Liver (tissue), 9 donors: ENCODE results near the gene UBA7. TPM values are rescaled to one million over a fixed set of nuclear protein-coding genes. Genes with fewer than 3 reads are reported as not detected.

Source experiments
- DNase-seq: peaks from one replicate; pipeline ENCODE4 v3.0.0-alpha.2; 2017; ENCODE audit warnings: low spot score
- H3K27ac ChIP-seq, 2 donors: one replicate each; pipeline ENCODE4 v1.7.0; 2013; ENCODE audit warnings: inconsistent platforms in 2 of 2, low read length in 2 of 2, control low read depth in 1 of 2, low read depth in 1 of 2, mild to moderate bottlenecking in 1 of 2
- H3K27me3 ChIP-seq, 4 donors: one replicate each; pipeline versions ENCODE4 v1.6.1 to v1.7.0; 2013; ENCODE audit warnings: low read length in 3 of 4, inconsistent platforms in 1 of 4, mild to moderate bottlenecking in 1 of 4, moderate library complexity in 1 of 4; ENCODE audit not compliant: control insufficient read depth in 4 of 4, insufficient read depth in 4 of 4
- H3K36me3 ChIP-seq, 4 donors: one replicate each; pipeline versions ENCODE4 v1.6.1 to v1.7.0; 2013; ENCODE audit warnings: low read length in 3 of 4, mild to moderate bottlenecking in 3 of 4, low read depth in 1 of 4, moderate library complexity in 1 of 4; ENCODE audit not compliant: control insufficient read depth in 4 of 4, insufficient read depth in 3 of 4
- H3K4me1 ChIP-seq, 4 donors: one replicate each; pipeline versions ENCODE4 v1.6.1 to v1.7.0; 2013; ENCODE audit warnings: low read length in 3 of 4, mild to moderate bottlenecking in 3 of 4, moderate library complexity in 1 of 4; ENCODE audit not compliant: control insufficient read depth in 4 of 4, insufficient read depth in 4 of 4
- H3K4me3 ChIP-seq, 3 donors: one replicate each; pipeline versions ENCODE4 v1.6.1 to v1.7.0; 2013; ENCODE audit warnings: low read length in 3 of 3, control low read depth in 1 of 3, low read depth in 1 of 3, mild to moderate bottlenecking in 1 of 3
- H3K9ac ChIP-seq, 2 donors: one replicate each; pipeline ENCODE4 v1.7.0; 2013; ENCODE audit warnings: low read length in 2 of 2, mild to moderate bottlenecking in 2 of 2, moderate library complexity in 2 of 2, control low read depth in 1 of 2, low read depth in 1 of 2
- H3K9me3 ChIP-seq, 4 donors: one replicate each; pipeline versions ENCODE4 v1.6.1 to v1.7.0; 2013; ENCODE audit warnings: low read length in 3 of 4; ENCODE audit not compliant: control insufficient read depth in 4 of 4
- ATF3 ChIP-seq: IDR thresholded peaks from 2 replicates; pipeline ENCODE4 v1.6.1; 2016; ENCODE audit warnings: antibody characterized with exemption
- CTCF ChIP-seq: fragments of 150-350 bp; IDR thresholded peaks from 2 replicates; pipeline ENCODE4 v1.5.1; 2017; ENCODE audit warnings: improper control_type of control experiment, low read depth, low read length; ENCODE audit not compliant: missing input control
- EGR1 ChIP-seq, 2 donors: IDR thresholded peaks; 2 replicates each; pipeline ENCODE4 v1.6.1; 2016 to 2018; ENCODE audit warnings: antibody characterized with exemption in 2 of 2, low read depth in 2 of 2
- FOXA1 ChIP-seq: IDR thresholded peaks from 2 replicates; pipeline ENCODE4 v1.6.1; 2016; ENCODE audit warnings: antibody characterized with exemption
- FOXA2 ChIP-seq: IDR thresholded peaks from 2 replicates; pipeline ENCODE4 v1.6.1; 2016; ENCODE audit warnings: antibody characterized with exemption
- GABPA ChIP-seq, 2 donors: IDR thresholded peaks in 1 of 2; conservative IDR thresholded peaks in 1 of 2; 2 replicates each; pipeline ENCODE4 v1.6.1; 2016; ENCODE audit warnings: antibody characterized with exemption in 2 of 2, mild to moderate bottlenecking in 1 of 2, moderate library complexity in 1 of 2
- HNF4A ChIP-seq, 2 donors: conservative IDR thresholded peaks; 2 replicates each; pipeline ENCODE4 v1.6.1; 2016; ENCODE audit warnings: antibody characterized with exemption in 2 of 2, mild to moderate bottlenecking in 2 of 2
- HNF4G ChIP-seq: IDR thresholded peaks from 2 replicates; pipeline ENCODE4 v1.6.1; 2016; ENCODE audit warnings: antibody characterized with exemption
- JUND ChIP-seq, 2 donors: IDR thresholded peaks; 2 replicates each; pipeline ENCODE4 v1.6.1; 2016; ENCODE audit warnings: antibody characterized with exemption in 2 of 2
- MAX ChIP-seq: IDR thresholded peaks from 2 replicates; pipeline ENCODE4 v1.6.1; 2016; ENCODE audit warnings: antibody characterized with exemption
- NR2F2 ChIP-seq: IDR thresholded peaks from 2 replicates; pipeline ENCODE4 v1.6.1; 2016; ENCODE audit warnings: antibody characterized with exemption
- RAD21 ChIP-seq, 2 donors: IDR thresholded peaks; 2 replicates each; pipeline ENCODE4 v1.6.1; 2016; ENCODE audit warnings: antibody characterized with exemption in 2 of 2, mild to moderate bottlenecking in 2 of 2
- REST ChIP-seq: IDR thresholded peaks from 2 replicates; pipeline ENCODE4 v1.6.1; 2016; ENCODE audit warnings: antibody characterized with exemption, mild to moderate bottlenecking
- RXRA ChIP-seq, 2 donors: IDR thresholded peaks; 2 replicates each; pipeline ENCODE4 v1.6.1; 2017 to 2018; ENCODE audit warnings: antibody characterized with exemption in 2 of 2, mild to moderate bottlenecking in 1 of 2
- SP1 ChIP-seq: IDR thresholded peaks from 2 replicates; pipeline ENCODE4 v1.6.1; 2018; ENCODE audit warnings: antibody characterized with exemption, mild to moderate bottlenecking
- TAF1 ChIP-seq: conservative IDR thresholded peaks from 2 replicates; pipeline ENCODE4 v1.6.1; 2016; ENCODE audit warnings: antibody characterized with exemption, mild to moderate bottlenecking
- YY1 ChIP-seq: IDR thresholded peaks from 2 replicates; pipeline ENCODE4 v1.6.1; 2016; ENCODE audit warnings: antibody characterized with exemption, mild to moderate bottlenecking
- ZBTB33 ChIP-seq: IDR thresholded peaks from 2 replicates; pipeline ENCODE4 v1.6.1; 2016; ENCODE audit warnings: antibody characterized with exemption
- WGBS: extraction: QIAGEN DNeasy Blood & Tissue Kit; methylation state at CpG from one replicate; pipeline ENCODE4 v1.1.7; 2013; 5-methylcytosine and 5-hydroxymethylcytosine counted together
- polyA plus RNA-seq, 2 donors: library from polyadenylated mRNA; stranded (reverse) in 1 of 2; unstranded in 1 of 2; fragments of 200-250 nt in 1 of 2; fragments of >200 nt in 1 of 2; fragmentation: Nextera tagmentation in 1 of 2; extraction: Ambion mirVana in 1 of 2; gene quantifications; one replicate each; pipeline versions ENCODE4 v1.2.1 to v1.2.3, GENCODE V29; 2013 to 2015
- total RNA-seq, 2 donors: library from RNA; depleted of rRNA; stranded (reverse); fragments of >200 nt; gene quantifications; one replicate each; pipeline ENCODE4 v1.2.3, GENCODE V29; 2014
- donor health status: healthy.
- donor health status: healthy.
- donor health status: healthy.
- donor health status: healthy.
- donor health status: healthy.

UBA7 gene
- total and polyA plus RNA-seq, 4 donors = 14.6 to 29.5 (median 15.2) TPM

- under 1% methylated on average over 71 of the region's 71 CpGs for WGBS
- Histone ChIP-seq H3K9me3 (no peaks in the 10 kb centered on the region), H3K27ac (peak within 1 kb of the TSS; percentile 59 to 64), H3K4me1 (peaks cover 0 to 39% (median 5%) of the 10 kb centered on the region in 4 donors), H3K27me3 (no peaks in the 10 kb centered on the region), H3K36me3 (no peaks in the 10 kb centered on the region), H3K9ac (peak within 1 kb of the TSS in 1 of 2 donors; percentile 62), H3K4me3 (peak within 1 kb of the TSS; percentile 81 to 96 (median 87))
- TF ChIP-seq CTCF (peak; percentile 83), HNF4A (conservative IDR thresholded peaks at IDR 0.05) (no peak), RAD21 (IDR thresholded peaks at IDR 0.05) (peak; percentile 92 to 96)
- peak; percentile 90 for DNase-seq
Measured at GRCh38 chr3:49802719-49803464, 10.9 kb downstream of the UBA7 start, which contains the start of gene INKA1. INKA1 (plus strand) TSS chr3:49803261; CDS start chr3:49803393, 132 bp downstream.

- TF ChIP-seq ATF3 (no peak), FOXA2 (no peak), SP1 (no peak), EGR1 (IDR thresholded peaks at IDR 0.05; ENCODE audit: low read depth in 2 of 2) (no peak), HNF4A (conservative IDR thresholded peaks at IDR 0.05) (no peak), YY1 (no peak), MAX (no peak), HNF4G (no peak), ZBTB33 (no peak), JUND (IDR thresholded peaks at IDR 0.05) (no peak), FOXA1 (no peak), TAF1 (no peak), NR2F2 (no peak), CTCF (no peak), RXRA (IDR thresholded peaks at IDR 0.05) (no peak), GABPA (IDR thresholded peaks at IDR 0.05 in 1 of 2, conservative IDR thresholded peaks at IDR 0.05 in 1 of 2) (no peak), RAD21 (IDR thresholded peaks at IDR 0.05) (no peak), REST (no peak)
- Histone ChIP-seq H3K27ac (no peak overlapping the region), H3K9ac (no peak overlapping the region), H3K4me1 (peaks cover 0 to 32% (median 3%) of the 10 kb centered on the region in 4 donors), H3K27me3 (no peaks in the 10 kb centered on the region), H3K4me3 (no peak overlapping the region), H3K36me3 (no peaks in the 10 kb centered on the region), H3K9me3 (no peaks in the 10 kb centered on the region)
- no peak for DNase-seq
- 65% methylated on average over 2 of the region's 2 CpGs for WGBS
Measured at GRCh38 chr3:49801160-49801559, 12.6 kb downstream of the UBA7 start.
